ENCODE data around the gene MYBL2.
"Not testable (repeated sequence)": the region's sequence is repeated elsewhere in the genome, so short reads cannot be mapped to it uniquely, and the experiment has no call there.

MYBL2 gene

DNA sequence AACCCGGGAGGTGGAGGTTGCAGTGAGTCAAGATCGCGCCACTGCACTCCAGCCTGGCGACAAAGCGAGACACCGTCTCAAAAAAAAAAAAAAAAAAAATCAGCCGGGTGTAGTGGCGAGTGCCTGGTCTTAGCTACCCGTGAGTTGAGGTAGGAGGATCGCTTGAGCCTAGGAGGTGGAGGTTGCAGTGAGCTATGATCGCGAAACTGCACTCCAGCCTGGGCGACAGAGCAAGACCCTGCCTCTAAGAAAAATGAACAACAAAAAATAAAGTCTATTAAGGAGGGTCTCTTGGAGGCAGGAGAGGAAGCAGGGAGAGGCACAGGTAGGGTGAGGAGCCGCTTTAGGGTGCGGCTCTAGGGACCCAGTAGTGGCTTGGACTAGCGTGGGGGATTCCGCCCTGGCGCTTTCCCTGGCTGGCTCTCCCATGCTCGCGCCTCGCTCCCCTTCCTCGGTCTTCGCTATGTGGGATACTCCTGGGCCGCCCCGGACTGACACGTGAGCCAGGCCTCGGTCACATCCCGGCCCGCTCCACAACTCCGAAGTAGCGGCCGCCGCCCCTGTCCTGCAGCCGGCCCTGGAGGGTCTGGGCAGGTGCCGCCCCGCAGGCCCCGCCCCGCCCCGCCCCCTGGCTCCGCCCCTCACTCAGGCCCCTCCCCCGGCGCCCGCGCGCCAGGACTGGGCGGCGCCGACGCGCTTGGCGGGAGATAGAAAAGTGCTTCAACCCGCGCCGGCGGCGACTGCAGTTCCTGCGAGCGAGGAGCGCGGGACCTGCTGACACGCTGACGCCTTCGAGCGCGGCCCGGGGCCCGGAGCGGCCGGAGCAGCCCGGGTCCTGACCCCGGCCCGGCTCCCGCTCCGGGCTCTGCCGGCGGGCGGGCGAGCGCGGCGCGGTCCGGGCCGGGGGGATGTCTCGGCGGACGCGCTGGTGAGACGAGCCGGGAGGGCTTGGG is at the start of gene MYBL2:
MYBL2 (plus strand) TSS at position 739 of the 953 bp plus-strand sequence; CDS start at position 909, 170 bp downstream.
- DNase-seq = peak; percentile 82

DNA sequence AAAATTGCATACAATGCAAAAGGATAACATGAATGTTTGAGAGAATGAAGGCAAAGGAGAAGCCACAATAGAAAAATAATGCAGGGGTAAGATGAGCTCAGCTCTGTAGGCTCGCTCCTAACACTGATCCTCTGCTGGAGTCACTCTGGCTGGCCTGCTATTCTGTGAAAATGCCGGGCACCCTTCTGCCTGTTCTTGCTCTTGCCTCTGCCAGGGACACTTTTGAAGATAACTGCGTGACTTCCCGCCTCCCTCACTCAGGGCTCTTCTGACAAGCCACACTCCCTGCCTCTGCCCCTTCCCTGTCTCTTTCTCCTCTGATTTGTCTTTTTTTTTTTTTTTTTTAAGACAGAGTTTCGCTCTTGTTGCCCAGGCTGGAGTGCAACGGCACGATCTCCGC is 35.3 kb upstream of the MYBL2 start:
- no peak for DNase-seq

DNA sequence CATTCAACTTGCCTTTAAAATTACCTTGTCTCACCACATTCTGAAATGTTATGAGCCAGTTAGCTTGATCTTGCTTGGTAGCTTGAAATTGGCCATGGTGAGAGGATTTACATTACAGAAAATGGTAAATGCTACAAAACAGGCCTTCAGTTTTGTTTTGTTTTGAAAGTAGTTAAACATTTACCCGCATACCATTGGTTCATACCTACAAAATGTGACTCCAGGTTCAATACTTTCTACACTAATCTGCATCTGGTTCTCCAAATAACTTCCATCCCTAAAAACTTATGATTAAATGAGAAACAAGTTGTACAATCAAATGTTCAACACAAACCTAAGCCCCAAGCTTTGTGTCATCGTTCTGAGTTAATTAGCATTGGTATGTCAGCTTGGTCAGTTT is 30.5 kb upstream of the MYBL2 start:
- DNase-seq = no peak

DNA sequence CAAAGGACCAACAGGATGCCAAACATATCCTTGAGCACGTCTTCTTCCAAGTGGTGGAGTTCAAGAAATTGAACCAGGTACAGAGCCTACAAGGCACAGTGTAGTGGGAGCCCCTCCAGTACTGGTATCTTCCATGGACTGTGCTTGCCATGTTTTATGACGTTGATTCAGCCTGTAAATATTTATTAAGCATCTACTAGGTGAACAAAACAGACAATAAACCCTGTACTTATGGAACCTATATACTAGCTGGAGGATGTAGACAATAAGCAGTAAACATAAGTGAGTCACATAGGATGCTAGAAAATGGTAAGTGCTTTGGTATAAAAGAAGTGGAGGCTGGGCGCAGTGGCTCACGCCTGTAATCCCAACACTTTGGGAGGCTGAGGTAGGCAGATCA is 24.4 kb upstream of the MYBL2 start:
- DNase-seq = no peak

DNA sequence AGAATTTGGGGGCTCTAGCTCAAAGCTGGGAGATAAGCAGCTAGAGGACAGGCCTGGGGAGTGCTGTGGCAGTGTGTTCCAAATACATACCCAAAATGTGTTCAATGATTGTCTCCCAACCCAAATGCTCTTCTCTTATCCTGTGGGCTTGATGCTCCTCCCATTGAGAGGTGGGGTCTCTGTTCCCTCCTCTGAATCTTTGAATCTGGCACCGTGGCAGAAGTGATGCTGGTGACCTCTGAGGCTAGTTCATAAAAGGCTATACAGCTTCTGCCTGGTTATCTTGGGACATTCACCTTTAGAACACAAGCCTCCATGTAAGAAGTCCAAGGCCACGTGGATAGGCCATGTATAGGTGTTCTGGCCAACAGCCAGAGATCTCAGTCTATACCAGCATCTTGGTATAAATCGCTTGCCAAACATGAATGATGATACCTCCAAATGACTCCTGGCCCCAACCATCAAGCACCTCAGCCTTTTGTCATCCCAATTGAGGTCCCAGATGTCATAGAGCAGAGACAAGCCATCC is 15.9 kb upstream of the MYBL2 start:
- DNase-seq = no peak

DNA sequence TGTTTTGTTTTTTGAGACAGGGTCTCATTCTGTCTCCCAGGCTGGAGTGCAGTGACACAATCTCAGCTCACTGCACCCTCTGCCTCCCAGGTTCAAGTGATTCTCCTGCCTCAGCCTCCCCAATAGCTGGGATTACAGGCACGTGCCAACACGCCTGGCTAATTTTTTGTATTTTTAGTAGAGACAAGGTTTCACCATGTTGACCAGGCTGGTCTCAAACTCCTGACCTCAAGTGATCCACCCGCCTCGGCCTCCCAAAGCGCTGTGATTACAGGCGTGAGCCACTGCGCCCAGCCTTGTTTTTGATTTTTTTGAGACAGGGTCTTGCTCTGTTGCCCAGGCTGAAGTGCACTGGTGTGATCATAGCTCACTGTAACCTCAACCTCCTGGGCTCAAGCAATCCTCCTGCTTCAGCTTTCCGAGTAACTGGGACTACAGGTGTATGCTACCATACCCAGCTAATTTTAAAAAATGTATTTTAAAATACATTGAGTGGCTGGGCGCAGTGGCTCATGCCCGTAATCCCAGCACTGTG is 15.2 kb upstream of the MYBL2 start:
- not testable (repeated sequence) for DNase-seq

DNA sequence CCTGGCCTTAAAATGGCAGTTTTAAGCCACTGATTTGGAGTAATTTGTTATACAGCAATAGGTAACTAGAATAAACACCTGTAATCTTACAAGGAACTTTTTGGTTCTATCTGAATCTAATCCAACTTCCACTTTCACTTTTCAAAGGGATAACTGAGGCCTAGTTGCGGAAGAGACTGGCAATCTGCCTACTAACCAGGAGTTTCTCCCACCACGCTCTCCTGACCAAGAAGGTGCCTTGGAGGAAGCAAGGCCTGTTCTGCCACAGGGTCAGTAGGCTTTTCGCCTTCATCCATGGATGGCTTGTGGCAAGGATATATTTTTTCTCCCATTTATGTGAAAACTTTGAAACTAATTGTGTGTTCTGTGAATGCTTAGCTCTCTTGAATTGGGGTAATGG is 12.9 kb upstream of the MYBL2 start:
- DNase-seq = no peak

DNA sequence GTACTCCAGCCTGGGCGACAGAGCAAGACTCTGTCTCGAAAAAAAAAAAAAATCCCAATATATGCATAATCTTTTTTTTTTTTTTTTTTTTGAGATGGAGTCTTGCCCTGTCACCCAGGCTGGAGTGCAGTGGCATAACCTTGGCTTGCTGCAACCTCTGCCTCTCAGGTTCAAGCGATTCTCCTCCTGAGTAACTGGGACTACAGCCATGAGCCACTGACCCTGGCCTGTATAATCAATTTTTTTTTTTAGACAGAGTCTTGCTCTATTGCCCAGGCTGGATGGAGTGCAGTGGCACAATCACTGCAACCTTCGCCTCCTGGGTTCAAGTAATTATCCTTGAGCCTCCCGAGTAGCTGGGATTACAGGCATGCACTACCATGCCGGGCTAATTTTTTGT is 11.7 kb upstream of the MYBL2 start:
- not testable (repeated sequence) for DNase-seq

DNA sequence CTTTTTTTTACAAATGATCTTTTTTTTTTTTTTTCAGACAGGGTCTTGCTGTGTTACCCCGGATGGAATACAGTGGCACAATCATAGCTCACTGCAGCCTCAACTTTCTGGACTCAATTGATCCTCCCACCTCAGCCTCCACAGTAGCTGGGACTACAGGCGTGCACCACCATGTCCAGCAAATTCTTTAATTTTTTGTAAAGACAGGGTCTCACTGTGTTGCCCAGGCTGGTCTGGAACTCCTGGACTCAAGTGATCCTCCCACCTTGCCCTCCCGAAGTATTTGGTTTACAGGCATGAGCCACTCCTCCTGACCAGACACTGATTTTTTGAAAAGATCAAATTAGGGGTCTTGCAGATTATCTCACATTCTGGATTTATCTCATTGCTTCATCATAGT is 11.0 kb upstream of the MYBL2 start:
- DNase-seq = no peak

DNA sequence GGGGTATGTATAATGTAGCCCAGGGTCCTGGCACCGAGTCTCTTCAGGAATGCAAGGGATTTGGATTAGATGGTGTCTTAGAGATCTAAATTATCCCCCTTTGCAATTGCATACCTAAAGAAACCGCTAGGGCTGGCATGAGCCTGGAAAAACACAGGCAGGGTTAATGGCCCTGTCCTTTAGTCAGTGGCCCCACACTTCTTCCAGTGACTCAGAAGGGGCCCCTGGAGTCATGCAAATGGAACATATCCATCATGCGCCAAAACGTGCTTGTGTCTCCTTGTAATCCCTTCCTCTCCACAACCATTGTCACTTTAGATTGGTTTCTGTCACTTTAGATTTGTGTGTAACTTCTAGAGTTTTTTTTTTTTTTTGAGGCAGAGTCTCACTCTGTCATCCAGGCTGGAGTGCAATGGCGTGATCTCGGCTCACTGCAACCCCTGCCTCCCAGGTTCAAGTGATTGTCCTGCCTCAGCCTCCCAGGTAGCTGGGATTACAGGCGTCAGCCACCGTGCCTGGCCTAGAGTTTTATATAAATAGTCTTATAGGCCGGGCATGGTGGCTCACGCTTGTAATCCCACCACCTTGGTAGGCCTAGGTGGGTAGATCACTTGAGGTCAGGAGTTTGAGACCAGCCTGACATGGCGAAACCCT is 8.7 kb upstream of the MYBL2 start:
- no peak for DNase-seq

DNA sequence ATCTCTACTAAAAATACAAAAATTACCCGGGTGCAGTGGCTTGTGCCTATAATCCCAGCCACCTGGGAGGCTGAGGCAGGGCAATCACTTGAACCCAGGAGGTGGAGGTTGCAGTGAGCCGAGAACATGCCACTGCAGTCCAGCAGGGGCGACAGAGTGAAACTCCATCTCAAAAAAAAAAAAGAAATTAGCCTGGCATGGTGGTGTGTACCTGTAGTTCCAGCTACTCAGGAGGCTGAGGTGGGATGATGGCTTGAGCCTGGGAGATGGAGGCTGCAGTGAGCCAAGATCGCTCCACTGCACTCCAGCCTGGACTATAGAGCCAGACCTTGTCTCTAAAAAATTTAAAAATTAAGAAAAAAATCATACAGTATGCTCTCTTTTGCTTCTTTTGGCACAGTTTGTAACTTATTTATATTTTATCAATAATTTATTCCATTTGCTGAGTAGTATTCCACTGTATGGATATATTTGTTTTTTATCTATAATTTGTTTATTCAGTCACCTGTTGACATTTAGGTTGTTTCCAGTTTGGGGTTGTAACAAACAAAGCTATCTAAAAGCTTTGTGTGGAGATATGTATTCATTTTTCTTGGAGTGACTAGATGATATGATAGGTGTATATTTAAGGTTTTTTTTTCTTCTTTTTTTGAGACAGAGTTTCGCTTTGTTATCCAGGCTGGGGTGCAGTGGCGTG is 8.0 kb upstream of the MYBL2 start:
- peak; percentile 19 for DNase-seq

DNA sequence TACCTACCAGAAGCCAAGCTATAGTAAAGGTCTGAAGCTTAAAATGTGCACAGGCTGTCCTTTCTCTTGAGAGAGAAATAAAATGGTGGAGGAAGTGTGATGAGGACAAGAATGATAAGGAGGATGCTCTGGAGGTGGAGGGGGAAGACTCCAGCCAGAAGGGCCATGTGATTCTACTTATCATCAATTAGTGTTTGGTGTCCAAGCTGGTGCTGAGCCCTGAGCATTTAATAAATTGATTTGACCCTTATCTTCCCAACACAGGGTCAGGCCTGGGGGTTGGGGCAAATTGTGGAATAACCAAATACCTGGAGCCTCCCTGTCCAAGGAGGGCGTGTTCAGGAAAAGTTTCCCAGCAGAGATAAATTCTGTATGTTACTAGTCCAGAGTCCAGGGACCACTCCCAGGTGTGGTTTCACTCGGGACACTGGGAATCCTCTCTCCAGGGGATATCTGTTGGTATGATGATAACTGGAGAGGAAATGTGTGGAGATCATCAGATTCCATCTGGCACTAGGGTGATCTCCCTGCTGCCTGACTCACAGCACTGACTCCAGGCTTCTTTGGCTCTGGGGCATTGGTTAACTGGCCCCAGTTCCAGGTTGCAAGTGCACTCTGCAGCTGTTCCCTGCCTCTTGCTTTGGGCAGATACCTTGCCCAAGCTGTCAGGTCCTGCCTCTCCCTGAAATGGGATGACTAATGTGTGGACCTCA is 3.8 kb upstream of the MYBL2 start:
- DNase-seq = no peak

DNA sequence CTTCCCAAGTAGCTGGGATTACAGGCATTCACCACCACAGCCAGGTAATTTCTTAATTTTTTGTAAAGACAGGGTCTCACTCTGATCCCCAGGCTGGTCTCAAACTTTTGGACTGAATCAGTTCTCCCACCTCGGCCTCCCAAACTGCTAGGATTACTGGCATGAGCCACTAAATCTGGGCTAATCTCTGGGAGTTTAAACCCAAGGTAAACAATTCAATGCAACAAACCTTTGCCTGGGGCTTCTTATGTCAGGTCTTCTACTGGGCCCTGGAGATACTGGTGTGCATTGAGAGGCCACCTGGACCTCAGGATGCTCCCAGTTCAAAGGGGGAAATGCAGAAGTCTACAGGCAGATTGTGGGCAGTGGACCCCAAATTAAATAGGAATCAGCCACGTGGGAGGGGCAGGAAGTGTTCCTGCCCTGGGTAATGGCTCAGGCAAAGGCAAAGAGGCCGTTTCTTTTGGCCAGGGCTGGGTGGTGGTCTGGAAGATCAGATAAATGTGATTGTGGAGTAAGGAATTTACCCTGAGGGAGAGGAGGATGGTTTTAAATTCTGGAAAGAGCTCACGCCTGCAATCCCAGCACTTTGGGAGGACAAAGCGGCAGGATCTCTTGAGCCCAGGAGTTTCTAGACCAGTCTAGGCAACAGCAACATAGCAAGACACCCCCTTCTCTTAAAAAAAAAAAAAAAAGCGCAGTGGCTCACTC is 1.3 kb upstream of the MYBL2 start:
- no peak for DNase-seq

DNA sequence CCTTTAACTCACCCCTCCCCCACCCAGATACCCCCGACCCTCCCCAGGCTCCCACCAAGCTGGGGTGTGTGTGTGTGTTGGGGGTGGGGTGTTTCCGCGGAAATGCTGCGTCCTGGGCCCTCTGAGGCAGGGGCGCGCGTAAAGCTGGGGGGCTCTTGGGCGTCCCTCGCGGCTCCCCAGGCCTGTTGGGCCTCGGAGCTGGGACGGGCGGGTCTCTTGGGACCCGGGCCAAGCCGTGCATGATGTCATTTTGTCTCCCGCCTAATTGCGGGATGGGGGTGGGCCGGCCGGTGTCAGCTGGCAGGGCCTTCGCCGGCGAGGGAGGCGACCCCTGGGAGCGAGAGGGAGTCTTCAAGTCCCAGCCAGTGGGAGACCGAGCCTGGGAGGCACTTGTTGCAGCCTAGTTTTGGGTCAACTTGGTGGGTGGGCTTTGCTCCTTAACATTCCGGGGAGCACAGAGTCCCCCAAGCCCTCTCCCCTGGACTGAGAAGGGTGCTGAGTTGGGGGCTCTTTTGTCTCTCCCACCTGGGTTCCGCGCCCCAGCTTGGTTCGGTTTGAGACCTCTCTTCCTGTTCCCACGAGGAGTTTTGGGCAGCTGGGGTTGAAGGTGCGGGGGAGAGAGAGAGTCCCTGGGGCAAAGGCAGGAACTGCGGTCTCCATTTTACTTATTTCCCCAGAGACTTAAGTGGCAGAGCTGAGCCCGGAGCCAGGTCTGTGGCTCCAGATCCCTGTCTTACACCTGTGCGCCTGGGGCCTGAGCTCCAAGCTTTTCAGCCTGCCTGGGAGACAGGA is 623 bp downstream of the MYBL2 start:
- DNase-seq = peak; percentile 48

DNA sequence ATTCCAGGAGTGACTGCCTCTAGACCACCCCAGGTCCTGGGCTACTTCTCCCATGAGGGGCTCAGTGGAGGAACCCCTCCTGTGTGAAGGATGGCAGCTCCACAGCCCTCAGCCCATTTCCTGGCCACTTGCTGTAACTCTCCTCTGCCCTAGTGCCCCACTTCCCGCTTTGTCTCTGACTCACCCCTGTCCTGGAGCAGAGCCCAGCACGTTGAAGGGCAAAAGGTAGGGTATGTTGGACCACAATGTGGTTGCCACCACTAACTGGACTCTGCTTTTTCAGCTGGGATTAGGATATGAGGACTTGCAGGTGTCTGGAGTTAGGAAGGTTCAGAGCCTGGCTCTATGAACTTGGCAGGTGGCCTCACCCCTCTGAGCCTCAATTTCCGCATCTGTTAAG is 2.4 kb downstream of the MYBL2 start:
- DNase-seq = no peak

DNA sequence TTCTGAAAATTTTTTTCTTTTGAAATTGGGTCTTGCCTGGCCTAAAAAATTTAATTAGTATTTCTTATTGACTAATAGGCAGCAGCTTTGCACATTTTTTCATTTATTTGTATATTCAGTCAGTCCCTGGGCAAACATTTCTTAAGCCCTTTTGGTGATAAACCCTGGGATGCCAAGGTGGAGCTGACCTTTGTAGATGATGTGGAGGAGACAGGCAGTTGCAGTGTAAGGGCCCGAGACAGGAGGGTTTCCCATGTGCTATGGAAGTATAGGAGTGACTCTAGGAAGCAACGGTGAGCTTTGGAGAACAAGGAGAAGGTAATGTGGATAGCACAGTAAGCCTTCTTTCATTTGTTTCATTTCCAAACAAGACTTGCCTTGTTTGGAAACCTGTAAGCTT is 3.5 kb downstream of the MYBL2 start:
- no peak for DNase-seq

DNA sequence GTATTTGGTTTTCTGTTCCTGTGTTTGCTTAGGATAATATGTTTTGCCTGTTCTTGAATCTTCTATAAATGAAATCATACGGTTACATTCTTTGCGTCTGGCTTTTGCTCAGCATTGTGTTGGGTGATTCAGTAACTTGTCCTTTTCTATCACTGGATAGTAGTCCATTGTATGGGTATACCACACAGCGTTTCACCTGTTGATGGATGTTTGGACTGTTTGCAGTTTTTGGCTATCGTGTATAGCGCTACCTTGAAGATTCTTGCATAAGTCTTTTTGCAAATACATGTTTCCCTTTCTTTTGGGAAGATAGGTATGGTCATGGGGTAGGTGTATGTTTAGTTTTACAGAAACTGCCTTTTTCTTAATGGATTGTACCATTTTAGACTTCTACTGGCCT is 9.5 kb downstream of the MYBL2 start:
- DNase-seq = no peak

DNA sequence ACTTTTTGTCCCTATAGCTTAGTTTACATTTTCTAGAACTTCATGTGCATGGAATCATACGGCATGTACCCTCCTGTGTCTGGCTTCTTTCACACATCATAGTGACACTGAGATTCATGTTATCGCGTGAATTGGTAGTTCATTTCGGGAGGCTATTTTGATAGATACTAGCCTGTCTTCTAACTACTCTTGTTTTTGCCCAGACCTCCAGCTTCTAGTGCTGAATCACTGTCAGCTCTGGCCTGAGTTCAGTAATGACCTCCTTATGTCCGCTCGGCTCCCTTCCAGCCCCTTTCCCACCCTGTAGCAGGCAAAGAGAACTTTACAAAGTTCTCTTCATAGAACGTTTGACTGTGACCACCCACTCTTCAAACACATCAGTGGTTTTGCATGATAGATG is 14.1 kb downstream of the MYBL2 start:
- no peak for DNase-seq

DNA sequence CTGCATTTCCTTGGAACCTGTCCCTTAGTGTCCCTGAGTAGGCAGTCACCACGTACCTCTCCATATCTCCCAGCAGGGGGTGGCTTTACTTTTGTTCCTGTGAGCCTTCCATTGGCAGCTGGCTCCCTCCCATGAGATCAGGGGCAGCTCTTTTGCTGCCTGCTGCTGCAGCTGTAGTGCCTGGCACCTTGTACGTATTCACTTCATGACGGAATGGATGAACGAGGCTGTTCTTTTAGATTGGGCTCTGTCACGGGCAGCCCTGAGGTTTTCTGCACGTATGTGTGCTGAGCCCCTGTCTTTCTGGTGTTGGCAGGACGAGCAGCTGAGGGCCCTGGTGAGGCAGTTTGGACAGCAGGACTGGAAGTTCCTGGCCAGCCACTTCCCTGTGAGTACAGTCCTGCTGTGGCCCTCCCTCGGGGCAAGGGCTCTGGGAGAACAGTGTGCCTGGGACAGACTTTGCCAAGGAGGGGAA is 14.6 kb downstream of the MYBL2 start:
- DNase-seq = no peak

DNA sequence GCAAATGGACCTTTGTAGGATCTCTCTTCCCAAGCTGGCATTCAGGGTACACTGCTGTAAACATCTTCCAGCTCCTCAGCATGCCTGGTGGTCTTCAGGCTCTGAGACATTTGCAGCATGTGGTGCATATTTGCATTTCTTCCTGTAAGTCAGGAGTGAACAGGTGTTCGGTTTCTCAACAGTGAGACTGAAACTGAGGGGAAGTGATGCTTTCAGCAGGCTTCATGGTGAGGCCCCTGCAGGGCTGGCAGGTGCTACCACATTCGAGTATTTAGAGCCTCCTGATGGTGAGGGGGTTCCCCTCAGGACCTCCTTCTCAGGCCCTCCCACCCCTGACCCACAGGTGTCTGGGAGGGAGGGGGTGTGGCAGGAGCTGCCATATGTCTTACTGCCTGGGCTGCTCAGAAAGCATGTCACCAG is 15.1 kb downstream of the MYBL2 start:
- DNase-seq = no peak

DNA sequence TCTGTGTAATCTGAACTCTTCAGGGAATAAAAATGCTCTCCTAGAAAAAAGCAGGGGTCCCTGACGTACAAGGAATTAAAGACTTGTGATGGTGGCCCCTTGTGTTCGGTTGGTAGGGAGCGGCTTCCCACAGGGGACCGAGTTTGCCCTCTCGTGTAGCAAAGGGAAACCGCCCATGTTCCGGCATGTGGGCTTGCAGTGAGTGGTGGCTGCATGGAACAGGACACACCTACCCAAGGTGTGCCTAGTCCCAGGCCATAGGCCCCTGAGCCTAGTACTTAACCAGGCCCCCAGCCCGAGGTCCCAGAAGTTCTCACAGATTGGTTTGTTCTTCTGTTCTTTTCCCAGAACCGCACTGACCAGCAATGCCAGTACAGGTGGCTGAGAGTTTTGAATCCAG is 15.5 kb downstream of the MYBL2 start:
- DNase-seq = no peak
